ENCODE data around the gene C16orf96.

The C16orf96 gene

GRCh38 chr16:4550591-4550990, 5.5 kb upstream of the C16orf96 start:
- DNase-seq (ENCODE audit: extremely low spot score): no peak
- TF ChIP-seq, protein P1, sequence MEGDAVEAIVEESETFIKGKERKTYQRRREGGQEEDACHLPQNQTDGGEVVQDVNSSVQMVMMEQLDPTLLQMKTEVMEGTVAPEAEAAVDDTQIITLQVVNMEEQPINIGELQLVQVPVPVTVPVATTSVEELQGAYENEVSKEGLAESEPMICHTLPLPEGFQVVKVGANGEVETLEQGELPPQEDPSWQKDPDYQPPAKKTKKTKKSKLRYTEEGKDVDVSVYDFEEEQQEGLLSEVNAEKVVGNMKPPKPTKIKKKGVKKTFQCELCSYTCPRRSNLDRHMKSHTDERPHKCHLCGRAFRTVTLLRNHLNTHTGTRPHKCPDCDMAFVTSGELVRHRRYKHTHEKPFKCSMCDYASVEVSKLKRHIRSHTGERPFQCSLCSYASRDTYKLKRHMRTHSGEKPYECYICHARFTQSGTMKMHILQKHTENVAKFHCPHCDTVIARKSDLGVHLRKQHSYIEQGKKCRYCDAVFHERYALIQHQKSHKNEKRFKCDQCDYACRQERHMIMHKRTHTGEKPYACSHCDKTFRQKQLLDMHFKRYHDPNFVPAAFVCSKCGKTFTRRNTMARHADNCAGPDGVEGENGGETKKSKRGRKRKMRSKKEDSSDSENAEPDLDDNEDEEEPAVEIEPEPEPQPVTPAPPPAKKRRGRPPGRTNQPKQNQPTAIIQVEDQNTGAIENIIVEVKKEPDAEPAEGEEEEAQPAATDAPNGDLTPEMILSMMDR (IDR thresholded peaks at IDR 0.05; ENCODE audit: control extremely low read depth, extremely low read depth, low read depth, missing control alignments): no peak
- CTCF ChIA-PET: interaction anchor here (1.3 to 10.4 kb wide), 7 partner anchors 25 to 74 kb away, joined by 3 to 138 read pairs (median 6); partner anchors contain the start of gene HMOX2
- POLR2A ChIA-PET: no interaction called here

- POLR2A ChIA-PET: no interaction called here
- TF ChIP-seq, protein P1 (IDR thresholded peaks at IDR 0.05; ENCODE audit: control extremely low read depth, extremely low read depth, low read depth, missing control alignments): no peak
- no peak for DNase-seq (ENCODE audit: extremely low spot score)
- CTCF ChIA-PET: interaction anchor here (1.5 to 10.4 kb wide), 3 partner anchors 16 to 45 kb away, joined by 3 to 138 read pairs (median 5); no protein-coding TSS in a partner anchor
These were observed 3.6 kb upstream of the C16orf96 start for GRCh38 chr16:4552541-4552940.

GRCh38 chr16:4556580-4556979, 440 bp downstream of the C16orf96 start:
- TF ChIP-seq, protein P1 (IDR thresholded peaks at IDR 0.05; ENCODE audit: control extremely low read depth, extremely low read depth, low read depth, missing control alignments): no peak
- ChIA-PET CTCF (interaction anchor here (1.2 to 1.4 kb wide), 6 partner anchors 9 to 38 kb away, joined by 3 to 6 read pairs (median 4); partner anchors contain the start of gene CDIP1), POLR2A (interaction anchor here (1.1 kb wide), 1 partner anchor 18 kb away, joined by 3 read pairs; the partner anchor contains the start of gene CDIP1)
- DNase-seq (ENCODE audit: extremely low spot score): no peak

- TF ChIP-seq, protein P1 (IDR thresholded peaks at IDR 0.05; ENCODE audit: control extremely low read depth, extremely low read depth, low read depth, missing control alignments): no peak
- ChIA-PET POLR2A (no interaction called here), CTCF (interaction anchor here (1.2 kb wide), 1 partner anchor 9 kb away, joined by 3 read pairs; no protein-coding TSS in a partner anchor)
- DNase-seq (ENCODE audit: extremely low spot score): no peak
These were observed 1.8 kb downstream of the C16orf96 start for GRCh38 chr16:4557973-4558372.

GRCh38 chr16:4561596-4561995, 5.5 kb downstream of the C16orf96 start:
- CTCF ChIA-PET: interaction anchor here (0.6 to 2.8 kb wide), 3 partner anchors 13 to 159 kb away, joined by 3 to 8 read pairs (median 4); no protein-coding TSS in a partner anchor
- DNase-seq (ENCODE audit: extremely low spot score): no peak
- POLR2A ChIA-PET: no interaction called here
- TF ChIP-seq, protein P1 (IDR thresholded peaks at IDR 0.05; ENCODE audit: control extremely low read depth, extremely low read depth, low read depth, missing control alignments): no peak

- POLR2A ChIA-PET: no interaction called here
- CTCF ChIA-PET: interaction anchor here (1.1 to 2.0 kb wide), 2 partner anchors 8 to 21 kb away, joined by 3 to 7 read pairs; partner anchors contain the start of gene C16orf96
- TF ChIP-seq, protein P1 (IDR thresholded peaks at IDR 0.05; ENCODE audit: control extremely low read depth, extremely low read depth, low read depth, missing control alignments): no peak
- no peak for DNase-seq (ENCODE audit: extremely low spot score)
These were observed 8.6 kb downstream of the C16orf96 start for GRCh38 chr16:4564661-4565267.

Measured in GM10248 (cell line).